ELF-1 (cell line): Measurements from ENCODE around the gene PRKG1.
"Not testable (repeated sequence)": the region's sequence is repeated elsewhere in the genome, so short reads cannot be mapped to it uniquely, and the experiment has no call there.

Source experiments
- DNase-seq: peaks from one replicate; pipeline ENCODE4 v3.0.0-alpha.2; 2016; ENCODE audit warnings: low read depth, low spot score

PRKG1 gene

GRCh38 chr10:51377070-51377931 is 303.0 kb downstream of the PRKG1 start:
- DNase-seq: no peak

- no peak for DNase-seq
Observed at GRCh38 chr10:51377932-51378599, 303.8 kb downstream of the PRKG1 start.

- no peak for DNase-seq
Observed at GRCh38 chr10:51382181-51382580, 307.9 kb downstream of the PRKG1 start.

- DNase-seq: no peak
Observed at GRCh38 chr10:51384971-51385370, 310.7 kb downstream of the PRKG1 start.

- no peak for DNase-seq
Observed at GRCh38 chr10:51386248-51386885, 312.1 kb downstream of the PRKG1 start.

GRCh38 chr10:51389415-51390321 is 315.4 kb downstream of the PRKG1 start:
- peak; percentile 35 for DNase-seq

- not testable (repeated sequence) for DNase-seq
Observed at GRCh38 chr10:51393006-51393405, 318.7 kb downstream of the PRKG1 start.

GRCh38 chr10:51394039-51394438 is 319.8 kb downstream of the PRKG1 start:
- no peak for DNase-seq

- no peak for DNase-seq
Observed at GRCh38 chr10:51397244-51397643, 323.0 kb downstream of the PRKG1 start.

- no peak for DNase-seq
Observed at GRCh38 chr10:51397695-51398094, 323.4 kb downstream of the PRKG1 start.

GRCh38 chr10:51399840-51400239 is 325.6 kb downstream of the PRKG1 start:
- no peak for DNase-seq

- no peak for DNase-seq
Observed at GRCh38 chr10:51400392-51401096, 326.3 kb downstream of the PRKG1 start.

- no peak for DNase-seq
Observed at GRCh38 chr10:51403521-51403920, 329.2 kb downstream of the PRKG1 start.

GRCh38 chr10:51405580-51406351 is 331.5 kb downstream of the PRKG1 start:
- peak; percentile 7 for DNase-seq

GRCh38 chr10:51406581-51406980 is 332.3 kb downstream of the PRKG1 start:
- DNase-seq: no peak

GRCh38 chr10:51416494-51416893 is 342.2 kb downstream of the PRKG1 start:
- no peak for DNase-seq

GRCh38 chr10:51419196-51420093 is 345.2 kb downstream of the PRKG1 start:
- no peak for DNase-seq

GRCh38 chr10:51421853-51422252 is 347.6 kb downstream of the PRKG1 start:
- DNase-seq: no peak
